Activated T-helper 1 cell treated with anti-CD3 and anti-CD28 coated beads, Interleukin-12 subunit alpha, Interleukin-12 subunit beta, Interleukin-2, Interleukin-4 antibody, amounts not matched to agents 30 ng/mL and 10 ng/mL and 1 ng/mL, durations not matched to agents 14 hours and 24 hours and 36 hours (primary cell): ENCODE data around the gene YTHDC1. TPM values are rescaled to one million over a fixed set of nuclear protein-coding genes. Genes with fewer than 3 reads are reported as not detected.

ENCODE experiments used
- DNase-seq: peaks from one replicate; pipeline ENCODE4 v3.0.0; 2021; ENCODE audit warnings: low spot score
- H3K27ac Mint-ChIP-seq: one replicate; pipeline ENCODE4 v1.8.0; 2021; ENCODE audit warnings: mild to moderate bottlenecking, mixed read lengths
- H3K27me3 Mint-ChIP-seq: one replicate; pipeline ENCODE4 v1.8.0; 2022; ENCODE audit warnings: mild to moderate bottlenecking, moderate library complexity, mixed read lengths; ENCODE audit not compliant: insufficient read depth
- H3K36me3 Mint-ChIP-seq: one replicate; pipeline ENCODE4 v1.8.0; 2021; ENCODE audit warnings: low read depth, mixed read lengths
- H3K4me1 Mint-ChIP-seq: one replicate; pipeline ENCODE4 v1.8.0; 2021; ENCODE audit warnings: low read depth, mixed read lengths
- H3K4me3 Mint-ChIP-seq: one replicate; pipeline ENCODE4 v1.8.0; 2021; ENCODE audit warnings: mild to moderate bottlenecking, moderate library complexity, mixed read lengths
- H3K9me3 Mint-ChIP-seq: one replicate; pipeline ENCODE4 v1.8.0; 2021; ENCODE audit warnings: mixed read lengths
- intact Hi-C: fragments of 100-400 bp; cut with micrococcal nuclease; formaldehyde crosslinking; loops from one replicate; pipeline ENCODE4 v1.15.1; 2024
- total RNA-seq: library from RNA; stranded (reverse); gene quantifications from 2 replicates; pipeline ENCODE4 v1.2.3, GENCODE V29; 2022

Gene YTHDC1
- total RNA-seq, 1 donor from 2014 or later, result 75.6 TPM

DNA sequence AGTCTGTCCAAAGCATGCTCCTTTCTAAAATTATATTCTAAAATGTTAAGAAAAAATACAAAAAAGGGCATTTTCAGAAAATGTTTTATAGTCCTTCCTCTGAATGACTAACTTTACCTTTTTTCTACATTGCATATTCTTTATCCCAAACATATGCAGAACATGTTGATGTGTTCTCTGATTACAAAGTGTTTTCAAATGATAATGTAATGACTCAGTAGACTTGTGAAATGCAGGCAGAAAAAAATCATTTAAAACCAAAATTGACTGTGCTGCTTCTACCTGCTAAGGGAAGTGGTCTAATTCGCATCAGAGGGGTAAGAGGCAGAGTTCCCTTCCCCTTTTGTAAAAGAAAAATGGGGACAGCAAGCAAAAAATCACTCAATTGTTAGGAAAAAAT lies 22.7 kb upstream of the YTHDC1 start:
- Mint-ChIP-seq H3K4me1 (peaks cover 23% of the 10 kb centered on the region), H3K4me3 (no peak overlapping the region), H3K27ac (no peak overlapping the region), H3K9me3 (no peaks in the 10 kb centered on the region), H3K27me3 (peaks cover 11% of the 10 kb centered on the region), H3K36me3 (no peaks in the 10 kb centered on the region)
- intact Hi-C loops, result loop anchor here (10.0 kb wide), 1 partner anchor 198 kb away; no protein-coding TSS in a partner anchor
- no peak for DNase-seq

GRCh38 chr4:68369142-68369805 lies 19.4 kb upstream of the YTHDC1 start:
- Mint-ChIP-seq H3K27me3 (peaks cover 2% of the 10 kb centered on the region), H3K4me3 (no peak overlapping the region), H3K27ac (no peak overlapping the region), H3K9me3 (no peaks in the 10 kb centered on the region), H3K36me3 (no peaks in the 10 kb centered on the region), H3K4me1 (peaks cover 13% of the 10 kb centered on the region)
- no peak for DNase-seq
- intact Hi-C loops, result no loop called here

- H3K36me3 Mint-ChIP-seq, result no peaks in the 10 kb centered on the region
- peaks cover 6% of the 10 kb centered on the region for H3K27me3 Mint-ChIP-seq
- no peak overlapping the region for H3K27ac Mint-ChIP-seq
- peaks cover 12% of the 10 kb centered on the region for H3K4me1 Mint-ChIP-seq
- intact Hi-C loops, result no loop called here
- H3K9me3 Mint-ChIP-seq, result no peaks in the 10 kb centered on the region
- H3K4me3 Mint-ChIP-seq, result no peak overlapping the region
- DNase-seq, result no peak
Measured at GRCh38 chr4:68368691-68369131, 18.8 kb upstream of the YTHDC1 start.

DNA sequence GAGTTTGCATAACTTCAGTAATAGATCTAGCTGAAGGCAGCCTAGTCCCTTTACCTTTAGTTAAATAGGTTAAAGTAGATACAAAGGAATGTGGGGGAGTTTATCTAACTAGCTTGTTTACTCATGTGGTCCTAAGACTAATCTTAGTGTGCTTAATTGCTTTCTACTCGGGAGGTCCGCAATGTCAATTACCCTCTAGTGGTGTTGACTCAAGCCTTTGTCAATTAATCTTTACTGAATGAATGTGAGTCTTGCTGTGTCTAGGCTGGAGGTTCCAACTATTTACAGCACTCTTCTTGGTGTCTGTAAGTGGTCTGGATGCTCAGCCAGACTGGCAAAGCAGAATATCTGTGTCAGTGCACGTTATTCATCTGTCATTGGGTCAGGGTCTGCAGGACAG lies 17.9 kb upstream of the YTHDC1 start:
- H3K27me3 Mint-ChIP-seq, result peaks cover 10% of the 10 kb centered on the region
- no peak for DNase-seq
- intact Hi-C loops, result no loop called here
- H3K27ac Mint-ChIP-seq, result no peak overlapping the region
- no peaks in the 10 kb centered on the region for H3K9me3 Mint-ChIP-seq
- H3K4me3 Mint-ChIP-seq, result no peak overlapping the region
- H3K4me1 Mint-ChIP-seq, result peaks cover 4% of the 10 kb centered on the region
- no peaks in the 10 kb centered on the region for H3K36me3 Mint-ChIP-seq

- intact Hi-C loops, result no loop called here
- DNase-seq, result no peak
- Mint-ChIP-seq H3K9me3 (no peaks in the 10 kb centered on the region), H3K36me3 (no peaks in the 10 kb centered on the region), H3K27ac (no peak overlapping the region), H3K4me1 (no peaks in the 10 kb centered on the region), H3K27me3 (peaks cover 10% of the 10 kb centered on the region), H3K4me3 (no peak overlapping the region)
Measured at GRCh38 chr4:68366600-68366999, 16.7 kb upstream of the YTHDC1 start.

GRCh38 chr4:68365068-68365467 lies 15.2 kb upstream of the YTHDC1 start:
- peaks cover 1% of the 10 kb centered on the region for H3K9me3 Mint-ChIP-seq
- peaks cover 1% of the 10 kb centered on the region for H3K36me3 Mint-ChIP-seq
- intact Hi-C loops, result no loop called here

DNA sequence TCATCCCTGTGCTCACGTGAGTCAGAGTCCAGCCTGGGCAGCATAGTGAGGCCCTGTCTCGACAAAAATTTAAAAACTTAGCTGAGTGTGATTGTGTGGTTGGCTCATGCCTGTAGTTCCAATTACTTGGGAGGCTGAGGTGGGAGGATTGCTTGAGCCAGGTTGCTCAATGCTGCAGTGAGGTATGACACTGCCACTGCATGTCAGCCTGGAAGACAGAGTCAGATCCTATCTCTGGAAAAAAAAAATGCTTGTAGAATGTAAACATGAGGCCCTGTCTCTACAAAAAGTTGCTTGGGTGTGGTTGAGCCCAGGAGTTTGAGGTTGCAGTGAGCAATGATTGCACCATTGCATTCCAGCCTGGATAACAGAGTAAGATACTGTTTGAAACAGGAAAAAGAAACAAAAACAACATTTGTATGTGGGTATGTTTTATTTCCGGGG lies 11.3 kb upstream of the YTHDC1 start:
- Mint-ChIP-seq H3K27ac (no peak overlapping the region), H3K9me3 (peaks cover 8% of the 10 kb centered on the region), H3K4me3 (no peak overlapping the region), H3K27me3 (peaks cover 13% of the 10 kb centered on the region), H3K4me1 (peaks cover 11% of the 10 kb centered on the region), H3K36me3 (peaks cover 2% of the 10 kb centered on the region)
- intact Hi-C loops, result no loop called here
- DNase-seq, result no peak

More at GRCh38 chr4:68365068-68365467, 15.2 kb upstream of the YTHDC1 start:
- DNase-seq, result no peak
- no peak overlapping the region for H3K27ac Mint-ChIP-seq
- peaks cover 10% of the 10 kb centered on the region for H3K27me3 Mint-ChIP-seq
- H3K4me1 Mint-ChIP-seq, result peaks cover 1% of the 10 kb centered on the region
- no peak overlapping the region for H3K4me3 Mint-ChIP-seq

DNA sequence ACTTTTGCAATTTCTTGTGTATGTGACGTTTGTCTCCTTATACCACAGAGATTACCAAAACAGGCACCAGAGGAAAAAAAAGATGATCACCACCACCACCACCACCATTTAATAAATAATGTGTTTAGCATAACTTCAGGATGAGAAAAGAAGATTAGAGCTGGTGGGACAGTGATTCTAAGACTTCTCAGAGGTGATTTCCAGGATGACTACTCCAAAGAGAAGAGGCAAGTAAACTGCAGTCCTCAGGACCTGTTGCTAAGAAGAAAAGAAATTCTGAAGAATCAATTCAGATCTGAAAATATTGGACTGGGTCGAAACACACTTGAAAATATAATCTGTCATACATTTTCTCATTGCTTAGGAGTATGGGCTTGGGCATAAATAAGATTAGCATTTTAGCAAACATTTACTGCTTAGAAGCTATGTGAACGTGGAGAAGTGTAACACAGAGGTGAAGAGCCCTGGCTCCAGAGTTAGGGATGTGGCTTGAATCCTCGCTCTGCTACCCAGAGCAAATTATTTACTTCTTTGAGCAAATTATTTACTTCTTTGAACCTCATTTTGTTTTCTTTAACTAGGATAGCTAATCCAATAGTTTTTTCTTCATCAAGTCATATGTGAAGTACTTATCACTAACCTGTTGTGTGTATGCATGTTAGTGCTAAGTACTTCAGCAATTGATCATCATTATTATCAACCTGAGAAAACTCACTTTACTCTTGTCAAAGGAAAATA lies 10.5 kb upstream of the YTHDC1 start:
- intact Hi-C loops, result no loop called here
- H3K36me3 Mint-ChIP-seq, result peaks cover 2% of the 10 kb centered on the region
- H3K27me3 Mint-ChIP-seq, result peaks cover 13% of the 10 kb centered on the region
- no peak overlapping the region for H3K4me3 Mint-ChIP-seq
- no peak for DNase-seq
- H3K27ac Mint-ChIP-seq, result no peak overlapping the region
- H3K9me3 Mint-ChIP-seq, result peaks cover 8% of the 10 kb centered on the region
- peaks cover 11% of the 10 kb centered on the region for H3K4me1 Mint-ChIP-seq

- Mint-ChIP-seq H3K27me3 (peaks cover 12% of the 10 kb centered on the region), H3K4me3 (no peak overlapping the region), H3K4me1 (peaks cover 11% of the 10 kb centered on the region), H3K9me3 (peaks cover 8% of the 10 kb centered on the region), H3K27ac (peak overlapping the region; percentile 48), H3K36me3 (peaks cover 2% of the 10 kb centered on the region)
- intact Hi-C loops, result loop anchor here (1.0 kb wide), 2 partner anchors 9 to 14 kb away; partner anchors contain the start of gene YTHDC1
- DNase-seq, result no peak
Measured at GRCh38 chr4:68359508-68359907, 9.6 kb upstream of the YTHDC1 start.

DNA sequence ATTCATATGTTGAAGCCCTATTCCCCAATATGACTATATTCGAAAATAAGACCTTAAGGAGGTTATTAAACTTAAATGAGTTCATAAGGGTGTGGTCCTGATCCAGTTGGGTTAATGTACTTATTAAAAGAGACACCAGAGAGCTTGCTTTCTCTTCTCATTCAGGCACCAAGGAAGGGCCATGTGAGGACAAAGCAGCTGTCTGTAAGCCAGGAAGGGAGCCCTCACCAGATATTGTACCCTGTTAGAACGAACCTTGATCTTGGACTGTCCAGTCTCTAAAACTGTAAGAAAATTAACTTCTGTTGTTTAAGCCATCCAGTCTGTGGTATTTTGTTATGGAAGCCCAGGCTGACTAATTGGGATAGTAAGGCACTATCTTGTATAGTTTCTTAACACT lies 9.1 kb upstream of the YTHDC1 start:
- Mint-ChIP-seq H3K27ac (no peak overlapping the region), H3K4me1 (peaks cover 11% of the 10 kb centered on the region), H3K9me3 (peaks cover 8% of the 10 kb centered on the region), H3K27me3 (peaks cover 16% of the 10 kb centered on the region), H3K36me3 (peaks cover 2% of the 10 kb centered on the region), H3K4me3 (no peak overlapping the region)
- no peak for DNase-seq
- intact Hi-C loops, result loop anchor here (1.0 kb wide), 2 partner anchors 9 to 14 kb away; partner anchors contain the start of gene YTHDC1

DNA sequence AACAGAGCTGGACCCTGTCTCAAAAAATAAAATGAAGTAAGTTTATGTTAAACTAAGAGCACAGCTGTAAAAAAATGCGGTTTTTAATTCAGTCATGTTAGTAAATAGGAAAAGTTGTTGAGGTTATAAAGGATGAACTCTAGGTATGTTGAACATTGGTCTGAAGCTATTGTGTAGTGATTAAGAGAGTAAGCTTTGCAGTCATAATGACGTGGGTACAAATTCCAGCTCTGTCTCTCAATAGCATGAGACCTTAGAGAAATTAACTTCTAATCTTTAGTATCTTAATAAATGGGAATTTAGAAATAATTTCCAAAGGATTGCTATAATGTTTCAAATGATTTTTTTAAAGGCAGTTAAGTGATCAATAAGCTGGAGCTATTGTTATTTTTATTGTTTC lies 2.9 kb upstream of the YTHDC1 start:
- DNase-seq, result no peak
- H3K27me3 Mint-ChIP-seq, result peaks cover 14% of the 10 kb centered on the region
- H3K9me3 Mint-ChIP-seq, result no peaks in the 10 kb centered on the region
- H3K4me3 Mint-ChIP-seq, result no peak overlapping the region
- intact Hi-C loops, result no loop called here
- peaks cover 13% of the 10 kb centered on the region for H3K4me1 Mint-ChIP-seq
- H3K27ac Mint-ChIP-seq, result no peak overlapping the region
- peaks cover 2% of the 10 kb centered on the region for H3K36me3 Mint-ChIP-seq

GRCh38 chr4:68349279-68349648 lies 626 bp downstream of the YTHDC1 start:
- intact Hi-C loops, result loop anchor here (1.0 to 5.0 kb wide), 3 partner anchors 9 to 827 kb away; no protein-coding TSS in a partner anchor
- Mint-ChIP-seq H3K36me3 (peaks cover 10% of the 10 kb centered on the region), H3K27ac (peak overlapping the region; percentile 96), H3K27me3 (peaks cover 9% of the 10 kb centered on the region), H3K4me3 (peak overlapping the region; percentile 91), H3K9me3 (no peaks in the 10 kb centered on the region), H3K4me1 (peaks cover 41% of the 10 kb centered on the region)
- DNase-seq, result peak; percentile 8

GRCh38 chr4:68348577-68348976 lies 1.3 kb downstream of the YTHDC1 start:
- H3K36me3 Mint-ChIP-seq, result peaks cover 12% of the 10 kb centered on the region
- DNase-seq, result no peak
- H3K4me1 Mint-ChIP-seq, result peaks cover 46% of the 10 kb centered on the region
- H3K27ac Mint-ChIP-seq, result peak overlapping the region; percentile 96
- H3K9me3 Mint-ChIP-seq, result no peaks in the 10 kb centered on the region
- H3K4me3 Mint-ChIP-seq, result peak overlapping the region; percentile 91
- intact Hi-C loops, result loop anchor here (2.0 to 5.0 kb wide), 2 partner anchors 14 to 826 kb away; no protein-coding TSS in a partner anchor
- H3K27me3 Mint-ChIP-seq, result peaks cover 5% of the 10 kb centered on the region
